SK-N-SH treated with all-trans-retinoic acid at 6 μM for 48 hours (cell line): ENCODE results near the gene PRCP.

Experiments used
- ATAC-seq: fragments of 200-7000 bp; cut with Tn5 transposase; 3 replicates; pipeline ENCODE4 v1.9.1; 2020; ENCODE audit warnings: mild to moderate bottlenecking, moderate library complexity
- ARNTL ChIP-seq: fragments of 450-650 bp; formaldehyde crosslinking; IDR thresholded peaks from 2 replicates; pipeline ENCODE4 v1.5.0; 2020; ENCODE audit warnings: low read depth, mild to moderate bottlenecking, moderate library complexity, borderline replicate concordance
- BACH2 ChIP-seq: fragments of 250-450 bp; sonication (Bioruptor Pico); IDR thresholded peaks from 2 replicates; pipeline ENCODE4 v1.9.0; 2021; ENCODE audit warnings: mild to moderate bottlenecking, borderline replicate concordance
- CREB5 ChIP-seq: fragments of 250-450 bp; sonication (Bioruptor Pico); IDR thresholded peaks from 2 replicates; pipeline ENCODE4 v1.5.1; 2020; ENCODE audit warnings: low read depth, mild to moderate bottlenecking, moderate library complexity
- CSDC2 ChIP-seq: fragments of 250-450 bp; sonication (Bioruptor Pico); IDR thresholded peaks from 2 replicates; pipeline ENCODE4 v1.5.0; 2020; ENCODE audit warnings: mild to moderate bottlenecking, moderate library complexity
- CSRNP3 ChIP-seq: fragments of 250-450 bp; sonication (Bioruptor Pico); IDR thresholded peaks from 2 replicates; pipeline ENCODE4 v1.5.1; 2021; ENCODE audit warnings: mild to moderate bottlenecking, moderate library complexity
- ESRRG ChIP-seq: fragments of 250-450 bp; sonication (Bioruptor Pico); IDR thresholded peaks from 2 replicates; pipeline ENCODE4 v1.6.1; 2021; ENCODE audit warnings: mild to moderate bottlenecking
- ISL1 ChIP-seq: fragments of 250-450 bp; sonication (Bioruptor Pico); IDR thresholded peaks from 2 replicates; pipeline ENCODE4 v2.1.2; 2022; ENCODE audit warnings: mild to moderate bottlenecking, moderate library complexity
- OSR1 ChIP-seq: fragments of 250-450 bp; sonication (Bioruptor Pico); IDR thresholded peaks from 2 replicates; pipeline ENCODE4 v1.8.0; 2022; ENCODE audit warnings: moderate library complexity, mild to moderate bottlenecking, inconsistent platforms
- POU6F1 ChIP-seq: fragments of 250-450 bp; sonication (Bioruptor Pico); IDR thresholded peaks from 2 replicates; pipeline ENCODE4 v1.8.0; 2021; ENCODE audit warnings: low read depth, mild to moderate bottlenecking, moderate library complexity, borderline replicate concordance
- PPARA ChIP-seq: fragments of 250-450 bp; sonication (Bioruptor Pico); IDR thresholded peaks from 2 replicates; pipeline ENCODE4 v1.5.0; 2020; ENCODE audit warnings: mild to moderate bottlenecking, borderline replicate concordance
- RARB ChIP-seq: fragments of 250-450 bp; sonication (Bioruptor Pico); IDR thresholded peaks from 2 replicates; pipeline ENCODE4 v1.8.0; 2021; ENCODE audit warnings: mild to moderate bottlenecking, moderate library complexity
- TCF4 ChIP-seq: fragments of 250-450 bp; sonication (Bioruptor Pico); IDR thresholded peaks from 2 replicates; pipeline ENCODE4 v1.8.0; 2021; ENCODE audit warnings: mild to moderate bottlenecking, moderate library complexity, borderline replicate concordance
- TSHZ2 ChIP-seq: fragments of 250-450 bp; sonication (Bioruptor Pico); IDR thresholded peaks from 2 replicates; pipeline ENCODE4 v1.5.0; 2020; ENCODE audit warnings: mild to moderate bottlenecking, moderate library complexity
- ZC3H10 ChIP-seq: fragments of 250-450 bp; sonication (Bioruptor Pico); IDR thresholded peaks from 2 replicates; pipeline ENCODE4 v1.5.1; 2021; ENCODE audit warnings: mild to moderate bottlenecking, moderate library complexity
- ZFP3 ChIP-seq: fragments of 250-450 bp; sonication (Bioruptor Pico); IDR thresholded peaks from 2 replicates; pipeline ENCODE4 v1.5.0; 2020; ENCODE audit warnings: mild to moderate bottlenecking, moderate library complexity
- ZFP30 ChIP-seq: fragments of 450-650 bp; formaldehyde crosslinking; IDR thresholded peaks from 2 replicates; pipeline ENCODE4 v1.5.0; 2022; ENCODE audit warnings: mild to moderate bottlenecking, moderate library complexity
- ZNF70 ChIP-seq: fragments of 450-650 bp; formaldehyde crosslinking; IDR thresholded peaks from 2 replicates; pipeline ENCODE4 v1.5.0; 2020; ENCODE audit warnings: mild to moderate bottlenecking, moderate library complexity
- ZNF8 ChIP-seq: fragments of 450-650 bp; formaldehyde crosslinking; IDR thresholded peaks from 2 replicates; pipeline ENCODE4 v1.5.0; 2020; ENCODE audit warnings: mild to moderate bottlenecking, moderate library complexity

PRCP gene

GRCh38 chr11:82810738-82811137 lies 89.5 kb downstream of the PRCP start:
- no peak for ATAC-seq

GRCh38 chr11:82810326-82810725 lies 89.9 kb downstream of the PRCP start:
- TF ChIP-seq CSRNP3 (CRISPR knock-in tag) (no peak), TCF4 (no peak), ISL1 (CRISPR knock-in tag) (no peak), ZC3H10 (CRISPR knock-in tag) (no peak), ZNF8 (CRISPR knock-in tag) (no peak), POU6F1 (CRISPR knock-in tag) (no peak), ZNF70 (CRISPR knock-in tag) (no peak), PPARA (CRISPR knock-in tag) (no peak), ZFP3 (CRISPR knock-in tag) (no peak)
- no peak for ATAC-seq

More at GRCh38 chr11:82810738-82811137, 89.5 kb downstream of the PRCP start:
- TF ChIP-seq ZC3H10 (CRISPR knock-in tag): no peak
- TF ChIP-seq ZNF8 (CRISPR knock-in tag): no peak

GRCh38 chr11:82807646-82808045 lies 92.6 kb downstream of the PRCP start:
- TF ChIP-seq PPARA (CRISPR knock-in tag) (no peak), CSDC2 (no peak), OSR1 (CRISPR knock-in tag) (no peak), TCF4 (no peak), POU6F1 (CRISPR knock-in tag) (no peak), ZFP30 (CRISPR knock-in tag) (no peak), RARB (CRISPR knock-in tag) (no peak)
- no peak for ATAC-seq

- ATAC-seq: no peak
- TF ChIP-seq ARNTL (CRISPR knock-in tag): no peak
- TF ChIP-seq ESRRG (CRISPR knock-in tag): no peak
- no peak for TF ChIP-seq ZFP30 (CRISPR knock-in tag)
- no peak for TF ChIP-seq CREB5
- no peak for TF ChIP-seq OSR1 (CRISPR knock-in tag)
- TF ChIP-seq TSHZ2 (CRISPR knock-in tag): no peak
- no peak for TF ChIP-seq ZFP3 (CRISPR knock-in tag)
- TF ChIP-seq BACH2 (CRISPR knock-in tag): no peak
- no peak for TF ChIP-seq POU6F1 (CRISPR knock-in tag)
Measured at GRCh38 chr11:82802710-82803109, 97.5 kb downstream of the PRCP start.
